PC-3 (cell line): Measurements from ENCODE around the gene EPB41L3.

Source experiments
- EZH2phosphoT487 ChIP-seq: fragments of 300-600 bp; sonication (generic); IDR thresholded peaks from 2 replicates; pipeline ENCODE4 v1.6.1; 2018; ENCODE audit warnings: mild to moderate bottlenecking, antibody characterized with exemption, low read length, borderline replicate concordance
- TF ChIP-seq, protein P1 (sequence below): fragments of 300-600 bp; sonication (generic); conservative IDR thresholded peaks from 2 replicates; pipeline ENCODE4 v1.5.1; 2017; ENCODE audit warnings: antibody characterized with exemption, low read depth, mild to moderate bottlenecking, low read length

DNA sequence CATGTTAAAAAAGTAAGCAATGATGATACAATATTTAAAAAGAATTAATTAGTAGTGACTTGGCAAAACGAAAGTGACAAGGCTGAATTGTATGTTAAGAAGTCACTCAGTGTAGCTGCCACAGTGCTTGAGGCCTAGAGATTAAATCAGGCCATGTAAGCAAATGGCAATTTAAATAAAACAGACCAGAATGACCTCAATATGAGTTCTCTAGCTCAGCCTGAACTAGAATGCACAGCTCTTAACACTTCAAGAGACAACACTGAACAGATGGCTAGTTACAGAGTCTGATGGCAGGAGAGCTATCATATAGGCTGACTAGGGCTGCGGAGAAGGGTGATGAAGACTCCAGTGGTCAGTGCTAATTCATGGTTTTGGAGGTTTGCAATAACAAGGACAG is 130.3 kb downstream of the EPB41L3 start:
- TF ChIP-seq, protein P1, sequence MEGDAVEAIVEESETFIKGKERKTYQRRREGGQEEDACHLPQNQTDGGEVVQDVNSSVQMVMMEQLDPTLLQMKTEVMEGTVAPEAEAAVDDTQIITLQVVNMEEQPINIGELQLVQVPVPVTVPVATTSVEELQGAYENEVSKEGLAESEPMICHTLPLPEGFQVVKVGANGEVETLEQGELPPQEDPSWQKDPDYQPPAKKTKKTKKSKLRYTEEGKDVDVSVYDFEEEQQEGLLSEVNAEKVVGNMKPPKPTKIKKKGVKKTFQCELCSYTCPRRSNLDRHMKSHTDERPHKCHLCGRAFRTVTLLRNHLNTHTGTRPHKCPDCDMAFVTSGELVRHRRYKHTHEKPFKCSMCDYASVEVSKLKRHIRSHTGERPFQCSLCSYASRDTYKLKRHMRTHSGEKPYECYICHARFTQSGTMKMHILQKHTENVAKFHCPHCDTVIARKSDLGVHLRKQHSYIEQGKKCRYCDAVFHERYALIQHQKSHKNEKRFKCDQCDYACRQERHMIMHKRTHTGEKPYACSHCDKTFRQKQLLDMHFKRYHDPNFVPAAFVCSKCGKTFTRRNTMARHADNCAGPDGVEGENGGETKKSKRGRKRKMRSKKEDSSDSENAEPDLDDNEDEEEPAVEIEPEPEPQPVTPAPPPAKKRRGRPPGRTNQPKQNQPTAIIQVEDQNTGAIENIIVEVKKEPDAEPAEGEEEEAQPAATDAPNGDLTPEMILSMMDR = no peak
- no peak for TF ChIP-seq EZH2phosphoT487
